Measurements from ENCODE around the gene CATSPER3.
"Not testable (repeated sequence)": the region's sequence is repeated elsewhere in the genome, so short reads cannot be mapped to it uniquely, and the experiment has no call there.

The CATSPER3 gene

DNA sequence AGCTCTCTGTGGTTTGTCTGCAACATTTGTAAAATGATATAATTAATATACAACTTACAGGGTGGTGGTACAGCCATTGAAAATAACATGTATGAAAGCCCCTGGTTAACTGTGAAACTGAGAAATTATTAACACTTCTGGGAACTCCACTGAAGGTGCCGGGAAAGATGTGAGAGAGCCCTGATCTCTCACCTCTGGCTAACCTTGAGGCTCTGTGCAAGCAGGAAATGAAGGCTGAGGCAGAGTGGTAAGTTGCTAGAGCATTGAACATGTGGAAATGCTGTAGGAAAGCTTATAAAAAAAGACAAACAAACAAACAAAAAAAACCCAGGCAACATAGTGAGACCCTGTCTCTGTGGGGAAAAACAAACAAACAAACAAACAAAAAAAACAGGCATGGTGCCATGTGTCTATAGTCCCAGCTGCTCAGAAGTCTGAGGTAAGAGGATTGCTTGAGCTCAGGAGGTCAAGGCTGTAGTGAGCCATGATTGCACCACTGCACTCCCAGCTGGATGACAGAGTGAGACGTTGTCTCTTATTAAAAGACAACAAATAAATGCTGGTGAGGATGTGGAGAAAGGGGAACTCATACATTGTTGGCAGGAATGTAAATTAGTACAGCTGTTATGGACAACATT lies 7.5 kb downstream of the CATSPER3 start:
- no peak for DNase-seq (ENCODE audit: low spot score)

- no peak for DNase-seq (ENCODE audit: low spot score)
Measured at GRCh38 chr5:134975843-134976242, 8.1 kb downstream of the CATSPER3 start.

- DNase-seq (ENCODE audit: low spot score) = no peak
Measured at GRCh38 chr5:134976841-134977240, 9.1 kb downstream of the CATSPER3 start.

GRCh38 chr5:134979416-134979815 lies 11.7 kb downstream of the CATSPER3 start:
- no peak for DNase-seq (ENCODE audit: low spot score)

GRCh38 chr5:134982230-134982629 lies 14.5 kb downstream of the CATSPER3 start:
- no peak for DNase-seq (ENCODE audit: low spot score)

- DNase-seq (ENCODE audit: low spot score) = no peak
Measured at GRCh38 chr5:134989266-134989830, 21.6 kb downstream of the CATSPER3 start.

GRCh38 chr5:134990183-134990582 lies 22.5 kb downstream of the CATSPER3 start:
- DNase-seq (ENCODE audit: low spot score) = not testable (repeated sequence)

- DNase-seq (ENCODE audit: low spot score) = no peak
Measured at GRCh38 chr5:134992148-134992547, 24.4 kb downstream of the CATSPER3 start.

- DNase-seq (ENCODE audit: low spot score) = no peak
Measured at GRCh38 chr5:134993161-134993560, 25.5 kb downstream of the CATSPER3 start.

- no peak for DNase-seq (ENCODE audit: low spot score)
Measured at GRCh38 chr5:134994560-134995156, 27.0 kb downstream of the CATSPER3 start.

DNA sequence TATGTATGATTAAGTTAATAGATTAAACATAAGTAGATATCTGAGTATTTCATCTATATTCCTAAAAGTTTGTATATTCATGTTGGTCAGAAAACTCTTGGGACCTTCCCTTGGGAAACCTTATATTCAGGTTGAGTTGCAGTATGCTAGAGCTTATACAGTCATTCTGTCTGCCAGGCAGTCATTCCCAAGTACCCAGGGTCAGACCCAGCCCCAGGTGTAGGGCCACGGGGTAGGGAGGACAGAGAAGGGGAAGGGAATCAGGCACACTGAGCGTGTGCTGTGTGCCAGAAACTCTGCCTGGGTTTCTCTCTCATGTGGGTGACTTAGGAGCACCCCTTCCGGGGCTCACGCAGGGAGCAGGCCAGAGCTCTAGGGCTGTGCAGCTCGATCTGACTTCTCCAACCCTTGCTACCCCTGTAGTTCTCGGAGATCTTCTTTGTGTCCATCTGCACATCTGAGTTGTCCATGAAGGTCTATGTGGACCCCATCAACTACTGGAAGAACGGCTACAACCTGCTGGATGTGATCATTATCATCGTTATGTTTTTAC lies 28.2 kb downstream of the CATSPER3 start:
- DNase-seq (ENCODE audit: low spot score) = no peak

DNA sequence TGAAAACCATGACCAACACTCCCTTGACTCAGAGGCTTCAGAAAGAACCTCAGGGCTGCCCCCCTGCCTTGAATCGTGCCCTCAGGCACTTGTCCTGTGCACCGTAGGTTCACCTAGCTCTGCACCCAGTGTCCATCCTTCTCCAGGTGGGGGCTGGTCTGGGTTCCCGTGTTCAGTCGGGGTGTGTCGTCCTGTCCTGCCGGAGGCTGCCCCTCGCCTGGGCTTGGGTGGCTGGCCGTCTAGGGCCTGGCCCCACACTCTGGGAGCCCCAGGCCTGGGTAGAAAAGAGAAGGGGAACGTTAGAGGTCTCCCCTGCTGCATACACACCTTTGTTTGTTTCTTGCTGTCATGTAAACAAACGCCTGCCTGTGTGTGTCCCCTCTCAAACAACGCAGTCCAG lies 29.3 kb downstream of the CATSPER3 start:
- no peak for DNase-seq (ENCODE audit: low spot score)

DNA sequence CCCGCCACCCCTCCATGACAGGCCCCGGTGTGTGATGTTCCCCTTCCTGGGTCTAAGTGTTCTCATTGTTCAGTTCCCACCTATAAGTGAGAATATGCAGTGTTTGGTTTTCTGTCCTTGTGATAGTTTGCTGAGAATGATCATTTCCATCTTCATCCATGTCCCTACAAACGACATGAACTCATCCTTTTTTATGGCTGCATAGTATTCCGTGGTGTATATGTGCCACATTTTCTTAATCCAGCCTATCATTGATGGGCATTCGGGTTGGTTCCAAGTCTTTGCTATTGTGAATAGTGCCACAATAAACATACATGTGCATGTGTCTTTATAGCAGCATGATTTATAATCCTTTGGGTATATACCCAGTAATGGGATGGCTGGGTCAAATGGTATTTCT lies 30.4 kb downstream of the CATSPER3 start:
- DNase-seq (ENCODE audit: low spot score) = not testable (repeated sequence)

- no peak for DNase-seq (ENCODE audit: low spot score)
Measured at GRCh38 chr5:135004376-135004775, 36.7 kb downstream of the CATSPER3 start.

DNA sequence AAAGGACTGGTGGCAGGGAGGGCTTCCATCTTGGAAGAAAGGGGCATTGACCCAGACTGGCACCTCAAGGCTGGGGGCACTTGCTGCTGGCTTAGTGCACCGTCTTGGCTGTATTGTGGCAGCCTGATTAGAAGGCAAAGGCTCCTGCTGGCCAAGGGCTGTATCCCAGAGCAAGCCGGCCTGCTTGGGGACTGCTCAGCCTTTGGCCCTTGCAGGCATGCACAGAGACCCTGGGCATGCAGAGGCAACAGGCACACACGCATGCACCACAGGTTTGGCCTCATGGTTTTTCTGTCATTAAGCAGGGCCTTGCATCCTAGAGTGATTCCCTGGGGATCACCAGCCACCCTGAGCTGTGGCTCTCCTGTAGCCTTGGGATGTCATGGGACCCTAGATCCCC lies 37.4 kb downstream of the CATSPER3 start:
- DNase-seq (ENCODE audit: low spot score) = no peak

DNA sequence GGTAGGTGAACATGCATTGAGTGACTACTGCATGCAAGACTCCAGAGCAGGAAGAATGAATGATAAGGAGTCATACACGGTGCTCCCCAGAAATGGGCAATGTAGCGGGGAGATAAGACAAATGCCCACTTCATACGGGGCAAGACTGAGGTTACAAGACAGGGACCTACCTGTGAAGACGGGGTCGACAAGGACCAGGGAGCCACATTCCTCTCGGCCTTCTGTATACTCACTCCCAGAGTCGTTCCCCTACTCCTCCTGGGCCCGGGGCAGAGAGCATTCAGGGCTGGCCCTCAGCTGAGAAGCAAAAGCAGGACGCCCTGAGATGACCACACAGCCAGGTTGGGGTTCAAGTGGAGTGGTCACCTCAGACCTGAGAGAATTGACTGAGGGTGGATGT lies 39.6 kb downstream of the CATSPER3 start:
- DNase-seq (ENCODE audit: low spot score) = no peak

- DNase-seq (ENCODE audit: low spot score) = no peak
Measured at GRCh38 chr5:135007749-135008363, 40.1 kb downstream of the CATSPER3 start.

GRCh38 chr5:135008556-135008955 lies 40.8 kb downstream of the CATSPER3 start:
- DNase-seq (ENCODE audit: low spot score) = no peak

GRCh38 chr5:135008981-135009735 lies 41.5 kb downstream of the CATSPER3 start:
- no peak for DNase-seq (ENCODE audit: low spot score)

GRCh38 chr5:135009736-135010501 lies 42.2 kb downstream of the CATSPER3 start:
- DNase-seq (ENCODE audit: low spot score) = no peak
